Measurements from ENCODE around the gene P3H1.

DNA sequence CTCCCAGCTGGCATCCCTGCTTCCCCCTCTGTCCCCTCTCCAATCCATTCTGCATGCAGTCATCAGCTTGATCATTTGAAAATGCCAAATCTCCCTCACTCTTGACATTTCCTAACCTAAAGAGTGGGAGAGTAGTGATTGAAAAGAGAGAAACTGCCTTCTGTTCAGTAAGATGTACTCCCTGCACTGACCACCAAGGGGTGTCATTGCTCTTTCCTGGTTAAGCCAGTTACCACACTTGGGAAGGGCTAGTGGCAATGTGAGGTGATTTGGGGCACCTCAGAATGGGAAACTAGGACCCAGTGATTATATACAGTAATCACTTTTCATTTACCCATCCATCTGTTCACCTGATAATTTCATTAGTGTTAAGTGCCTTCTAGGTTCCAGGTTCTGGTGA is 11.0 kb upstream of the P3H1 start:
- TF ChIP-seq EP300 (IDR thresholded peaks at IDR 0.05) = no peak
- peak; percentile 26 to 72 (median 61) for TF ChIP-seq CTCF (IDR thresholded peaks at IDR 0.05)
